Body of pancreas (tissue), 4 donors: ENCODE results near the gene HOXA2. TPM values are rescaled to one million over a fixed set of nuclear protein-coding genes. Genes with fewer than 3 reads are reported as not detected.

Experiments used
- ATAC-seq: fragments of 150-250 bp; one replicate; pipeline ENCODE4 v1.9.1; 2016
- DNase-seq, 4 donors: peaks; one replicate each; pipeline ENCODE4 v3.0.0-alpha.2; 2019
- H3K27ac ChIP-seq, 4 donors: fragments of 200-600 bp; sonication (generic); 1 replicate in 3 of 4; 2 replicates in 1 of 4; pipeline versions ENCODE4 v1.5.1 to v1.6.1; 2016 to 2019; ENCODE audit warnings: mild to moderate bottlenecking in 1 of 4, mixed read lengths in 1 of 4, moderate library complexity in 1 of 4
- H3K27me3 ChIP-seq, 2 donors: fragments of 200-600 bp; sonication (generic); one replicate each; pipeline ENCODE4 v1.6.0; 2016; ENCODE audit warnings: mild to moderate bottlenecking in 1 of 2
- H3K36me3 ChIP-seq, 2 donors: fragments of 200-600 bp; sonication (generic); replicated peaks in 1 of 2; 2 replicates each; pipeline ENCODE4 v1.5.1; 2016; ENCODE audit warnings: low read depth in 2 of 2; ENCODE audit not compliant: insufficient read depth in 1 of 2
- H3K4me1 ChIP-seq: fragments of 200-600 bp; sonication (generic); one replicate; pipeline ENCODE4 v1.6.0; 2016
- H3K4me3 ChIP-seq, 2 donors: fragments of 200-600 bp; sonication (generic); 1 replicate in 1 of 2; 2 replicates in 1 of 2; pipeline ENCODE4 v1.5.1; 2016 to 2019
- H3K9me3 ChIP-seq, 3 donors: fragments of 200-600 bp; sonication (generic); 1 replicate in 2 of 3; 2 replicates in 1 of 3; pipeline ENCODE4 v1.5.1; 2016
- CTCF ChIP-seq, 7 experiments: fragments of 450-650 bp in 4 of 7; fragments of 200-600 bp in 3 of 7; sonication (generic) in 3 of 7; IDR thresholded peaks; one replicate each; pipeline ENCODE4 v1.5.1; 2016 to 2019; ENCODE audit warnings: antibody characterized with exemption in 7 of 7
- POLR2A ChIP-seq, 3 donors: fragments of 450-650 bp; IDR thresholded peaks; one replicate each; pipeline ENCODE4 v1.6.1; 2016; ENCODE audit warnings: antibody characterized with exemption in 3 of 3, mild to moderate bottlenecking in 2 of 3
- WGBS, 2 donors: methylation state at CpG; one replicate each; pipeline ENCODE4 v1.1.5; 2017; 5-methylcytosine and 5-hydroxymethylcytosine counted together
- intact Hi-C: fragments of 100-400 bp; cut with DNase I; formaldehyde crosslinking; loops from one replicate; pipeline ENCODE4 v1.15.1; 2023
- total RNA-seq, 2 donors: library from RNA; depleted of rRNA; stranded (reverse); fragments of >200 nt; gene quantifications; one replicate each; pipeline ENCODE4 v1.1.0, GENCODE V29; 2016

The HOXA2 gene
- total RNA-seq, 2 donors from 2014 or later = 0.66 TPM; not detected in 1

- intact Hi-C loops = no loop called here
- ATAC-seq (peak; percentile 60), DNase-seq (peak; percentile 40 to 67 (median 54))
- H3K36me3 ChIP-seq = no peaks in the 10 kb centered on the region
- peaks cover 9 to 50% of the 10 kb centered on the region in 2 donors for H3K27me3 ChIP-seq
- TF ChIP-seq CTCF (IDR thresholded peaks at IDR 0.05) (no peak), POLR2A (IDR thresholded peaks at IDR 0.05) (peak; percentile 10 to 40 (median 38))
- 3 to 4% methylated on average over 37 to 66 of the region's 68 CpGs for WGBS, 2 donors
- no peaks in the 10 kb centered on the region for H3K9me3 ChIP-seq
- peak within 1 kb of the TSS; percentile 28 to 32 for H3K4me3 ChIP-seq
- peak within 1 kb of the TSS in 3 of 4 donors; percentile 33 to 76 (median 60) for H3K27ac ChIP-seq
- peaks cover 22% of the 10 kb centered on the region for H3K4me1 ChIP-seq
Measured at GRCh38 chr7:27095897-27096767, 6.4 kb downstream of the HOXA2 start, which contains the start of gene HOXA1. Gene HOXA1 (minus strand): TSS chr7:27096000. CDS start chr7:27095912, 88 bp downstream.

GRCh38 chr7:27095050-27095896, 7.2 kb downstream of the HOXA2 start:
- DNase-seq = no peak
- Histone ChIP-seq H3K4me1 (peaks cover 22% of the 10 kb centered on the region), H3K9me3 (no peaks in the 10 kb centered on the region), H3K27ac (no peak overlapping the region), H3K36me3 (no peaks in the 10 kb centered on the region), H3K27me3 (peaks cover 9 to 43% of the 10 kb centered on the region in 2 donors), H3K4me3 (no peak overlapping the region)
- intact Hi-C loops = no loop called here
- WGBS, 2 donors = 6 to 14% methylated on average over 17 to 33 of the region's 33 CpGs
- no peak for ATAC-seq
- no peak for TF ChIP-seq CTCF (IDR thresholded peaks at IDR 0.05)
- no peak for TF ChIP-seq POLR2A (IDR thresholded peaks at IDR 0.05)

- DNase-seq (no peak), ATAC-seq (no peak)
- Histone ChIP-seq H3K9me3 (no peaks in the 10 kb centered on the region), H3K27me3 (peaks cover 9 to 47% of the 10 kb centered on the region in 2 donors), H3K27ac (no peak overlapping the region), H3K4me1 (peaks cover 19% of the 10 kb centered on the region), H3K4me3 (no peak overlapping the region), H3K36me3 (no peaks in the 10 kb centered on the region)
- 17% methylated on average over 28 to 29 of the region's 29 CpGs for WGBS, 2 donors
- TF ChIP-seq CTCF (IDR thresholded peaks at IDR 0.05) (no peak), POLR2A (IDR thresholded peaks at IDR 0.05) (no peak)
- intact Hi-C loops = no loop called here
Measured at GRCh38 chr7:27094304-27095049, 8.0 kb downstream of the HOXA2 start.

- no peak overlapping the region for H3K4me3 ChIP-seq
- ATAC-seq = no peak
- H3K27ac ChIP-seq = no peak overlapping the region
- intact Hi-C loops = no loop called here
- no peaks in the 10 kb centered on the region for H3K36me3 ChIP-seq
- DNase-seq = no peak
- peaks cover 3 to 47% of the 10 kb centered on the region in 2 donors for H3K27me3 ChIP-seq
- TF ChIP-seq POLR2A (IDR thresholded peaks at IDR 0.05) = no peak
- TF ChIP-seq CTCF (IDR thresholded peaks at IDR 0.05) = no peak
- H3K4me1 ChIP-seq = peaks cover 11% of the 10 kb centered on the region
- 30 to 40% methylated on average over 6 of the region's 6 CpGs for WGBS, 2 donors
- H3K9me3 ChIP-seq = peaks cover 0 to 1% (median 0%) of the 10 kb centered on the region in 3 donors
Measured at GRCh38 chr7:27093184-27093895, 9.1 kb downstream of the HOXA2 start.
